K562 (cell line): ENCODE measurements around the gene TAS1R3. TPM values are rescaled to one million over a fixed set of nuclear protein-coding genes. Genes with fewer than 3 reads are reported as not detected.

Experiments
- ATAC-seq: fragments of 200-7000 bp; cut with Tn5 transposase; 3 replicates; pipeline ENCODE4 v1.9.1; 2020; ENCODE audit warnings: moderate library complexity
- BruUV-seq: library from RNA; stranded (reverse); fragments of 400-500 nt; replicated peaks from 2 replicates; lab custom pipeline; 2021; lab: Mats Ljungman, UMichigan
- CTCF ChIA-PET: fragments of 300-600 bp; formaldehyde crosslinking; extraction: SDS; loops from one replicate; lab custom pipeline; 2021; ENCODE audit warnings: low intra/inter-chr PET ratio; lab: Yijun Ruan, JAX
- POLR2A ChIA-PET: fragments of 300-600, 350-650 bp; sonication (Branson Sonifier 250); formaldehyde crosslinking; extraction: SDS; loops from one replicate; lab custom pipeline; 2021; ENCODE audit warnings: antibody characterized with exemption, inconsistent platforms; lab: Yijun Ruan, JAX
- DNase-seq, 4 experiments: peaks; one replicate each; pipeline versions ENCODE4 v3.0.0 to v3.0.0-alpha.2; 2011 to 2018; ENCODE audit warnings: low spot score in 3 of 4, mixed read lengths in 3 of 4; ENCODE audit errors: extremely low read depth in 1 of 4
- FAIRE-seq: peaks from 2 replicates; lab custom pipeline; 2011; peaks lifted over from hg19 to GRCh38; lab: Jason Lieb, UNC
- H2AFZ ChIP-seq: 2 replicates; pipeline ENCODE4 v1.6.0; 2011; ENCODE audit warnings: low read depth, low read length, control low read depth, inconsistent platforms
- H3K27ac ChIP-seq: fragments of 200-600 bp; 3 replicates; pipeline ENCODE4 v1.8.0; 2011; ENCODE audit warnings: low read depth, mild to moderate bottlenecking, control low read depth, inconsistent platforms, low read length, moderate library complexity, mixed read lengths; ENCODE audit errors: extremely low read depth
- H3K27me3 ChIP-seq, 2 experiments: fragments of 300-600 bp in 1 of 2; 2 replicates in 1 of 2; 3 replicates in 1 of 2; pipeline versions ENCODE4 v1.6.0 to v1.8.0; 2011; ENCODE audit warnings: inconsistent platforms in 2 of 2, low read length in 2 of 2, mild to moderate bottlenecking in 1 of 2, mixed read lengths in 1 of 2, moderate library complexity in 1 of 2; ENCODE audit not compliant: control insufficient read depth in 2 of 2, insufficient read depth in 2 of 2
- H3K36me3 ChIP-seq: fragments of 300-600 bp; 3 replicates; pipeline ENCODE4 v1.8.0; 2011; ENCODE audit warnings: mild to moderate bottlenecking, low read length, inconsistent platforms; ENCODE audit not compliant: control insufficient read depth, insufficient read depth
- H3K4me1 ChIP-seq, 2 experiments: fragments of 200-600 bp in 1 of 2; replicated peaks in 1 of 2; 2 replicates in 1 of 2; 3 replicates in 1 of 2; pipeline versions ENCODE4 v1.5.1 to v1.8.0; 2011; ENCODE audit warnings: inconsistent platforms in 2 of 2, low read length in 2 of 2, mild to moderate bottlenecking in 1 of 2, mixed read lengths in 1 of 2, moderate library complexity in 1 of 2; ENCODE audit not compliant: control insufficient read depth in 2 of 2, insufficient read depth in 2 of 2
- H3K4me2 ChIP-seq: 2 replicates; pipeline ENCODE4 v1.6.1; 2011; ENCODE audit warnings: low read length, control low read depth, inconsistent platforms, mixed read lengths; ENCODE audit not compliant: insufficient read depth
- H3K4me3 ChIP-seq: fragments of 200-600 bp; sonication (generic), shearing (Covaris generic); 2 replicates; pipeline ENCODE4 v1.5.1; 2016; ENCODE audit warnings: control low read depth, inconsistent platforms
- H3K79me2 ChIP-seq: fragments of 200-600 bp; 3 replicates; pipeline ENCODE4 v1.8.0; 2011; ENCODE audit warnings: low read length, inconsistent platforms; ENCODE audit not compliant: control insufficient read depth, insufficient read depth
- H3K9ac ChIP-seq, 2 experiments: 2 replicates each; pipeline versions ENCODE4 v1.6.0 to v1.6.1; 2011; ENCODE audit warnings: low read depth in 2 of 2, low read length in 2 of 2, control low read depth in 1 of 2, inconsistent platforms in 1 of 2, mild to moderate bottlenecking in 1 of 2, mixed read lengths in 1 of 2; ENCODE audit not compliant: insufficient read depth in 1 of 2
- H3K9me1 ChIP-seq: one replicate; pipeline ENCODE4 v1.6.0; 2011; ENCODE audit warnings: inconsistent platforms, mild to moderate bottlenecking, low read length, moderate library complexity; ENCODE audit not compliant: control insufficient read depth, insufficient read depth
- H3K9me3 ChIP-seq: replicated peaks from 2 replicates; pipeline ENCODE4 v1.5.1; 2011; ENCODE audit warnings: low read depth, low read length, inconsistent platforms; ENCODE audit not compliant: control insufficient read depth, insufficient read depth
- H4K20me1 ChIP-seq: replicated peaks from 2 replicates; pipeline ENCODE4 v1.6.1; 2011; ENCODE audit warnings: low read length, inconsistent platforms, mixed read lengths; ENCODE audit not compliant: control insufficient read depth, insufficient read depth
- ADNP ChIP-seq: fragments of 200-800 bp; sonication (Bioruptor generic); IDR thresholded peaks from 2 replicates; pipeline ENCODE4 v1.6.1; 2016; ENCODE audit warnings: missing genetic modification characterization, missing compliant biosample characterization
- ASH1L ChIP-seq: fragments of 450-650 bp; IDR thresholded peaks from 2 replicates; pipeline ENCODE4 v1.6.1; 2018; ENCODE audit warnings: borderline replicate concordance, mild to moderate bottlenecking, low read depth; ENCODE audit not compliant: partially characterized antibody
- CBX5 ChIP-seq: IDR thresholded peaks from 2 replicates; pipeline ENCODE4 v1.6.1; 2014; ENCODE audit warnings: low read depth, borderline replicate concordance
- DACH1 ChIP-seq: fragments of 450-650 bp; IDR thresholded peaks from 2 replicates; pipeline ENCODE4 v1.6.1; 2018; ENCODE audit not compliant: partially characterized antibody
- EP400 ChIP-seq: fragments of 450-650 bp; IDR thresholded peaks from 2 replicates; pipeline ENCODE4 v1.6.1; 2017; ENCODE audit warnings: antibody characterized with exemption, mild to moderate bottlenecking, moderate library complexity
- HMGN3 ChIP-seq: IDR thresholded peaks from 2 replicates; pipeline ENCODE4 v1.6.1; 2011; ENCODE audit warnings: borderline replicate concordance, low read depth, mild to moderate bottlenecking, mixed read lengths, low read length; ENCODE audit not compliant: insufficient read length; ENCODE audit errors: extremely low read depth
- KDM4B ChIP-seq, 2 experiments: fragments of 450-650 bp in 1 of 2; sonication (generic) in 1 of 2; IDR thresholded peaks; 2 replicates each; pipeline ENCODE4 v1.6.1; 2016 to 2017; ENCODE audit warnings: borderline replicate concordance in 2 of 2, antibody characterized with exemption in 1 of 2, low read depth in 1 of 2, mild to moderate bottlenecking in 1 of 2
- KHSRP ChIP-seq: fragments of 450-650 bp; IDR thresholded peaks from 2 replicates; pipeline ENCODE4 v1.6.1; 2017
- MXI1 ChIP-seq: IDR thresholded peaks from 2 replicates; pipeline ENCODE4 v1.6.1; 2011; ENCODE audit warnings: low read depth, mild to moderate bottlenecking, improper control_type of control experiment, low read length
- NELFE ChIP-seq: IDR thresholded peaks from 2 replicates; pipeline ENCODE4 v1.6.1; 2011; ENCODE audit warnings: mild to moderate bottlenecking; ENCODE audit not compliant: insufficient read depth, insufficient read length
- POLR2AphosphoS5 ChIP-seq: IDR thresholded peaks from 2 replicates; pipeline ENCODE4 v1.6.1; 2011; ENCODE audit warnings: mild to moderate bottlenecking, low read depth, low read length, moderate library complexity; ENCODE audit not compliant: control insufficient read depth, insufficient read depth
- SETDB1 ChIP-seq: IDR thresholded peaks from one replicate; pipeline ENCODE4 v1.6.1; 2012; ENCODE audit warnings: low read length, control low read depth, inconsistent platforms
- TCFL5 ChIP-seq: fragments of 250-450 bp; sonication (Bioruptor Pico); conservative IDR thresholded peaks from 2 replicates; pipeline ENCODE4 v1.6.1; 2021; ENCODE audit warnings: mild to moderate bottlenecking, moderate library complexity, matching md5 sums
- XRCC5 ChIP-seq: fragments of 200-400 bp; formaldehyde crosslinking; IDR thresholded peaks from 2 replicates; pipeline ENCODE4 v1.6.1; 2017; ENCODE audit warnings: low read depth, mild to moderate bottlenecking, low read length
- ZBTB33 ChIP-seq: sonication (generic); formaldehyde crosslinking; IDR thresholded peaks from 2 replicates; pipeline ENCODE4 v1.8.1; 2023; ENCODE audit warnings: mild to moderate bottlenecking, missing genetic modification reagents
- ZBTB7A ChIP-seq: IDR thresholded peaks from 2 replicates; pipeline ENCODE4 v1.6.1; 2011; ENCODE audit warnings: low read depth, mild to moderate bottlenecking, low read length, moderate library complexity, borderline replicate concordance; ENCODE audit not compliant: control insufficient read depth
- ZKSCAN1 ChIP-seq: fragments of 150-350 bp; IDR thresholded peaks from 2 replicates; pipeline ENCODE4 v1.6.1; 2016; ENCODE audit warnings: low read depth, low read length
- ZNF140 ChIP-seq: fragments of 250-450 bp; sonication (Bioruptor Pico); IDR thresholded peaks from 2 replicates; pipeline ENCODE4 v1.8.0; 2021; ENCODE audit warnings: moderate library complexity, mild to moderate bottlenecking, inconsistent platforms
- ZNF589 ChIP-seq: fragments of 200-800 bp; sonication (Bioruptor generic); IDR thresholded peaks from 2 replicates; pipeline ENCODE4 v1.6.1; 2016; ENCODE audit warnings: low read depth, missing genetic modification characterization, missing compliant biosample characterization
- WGBS: fragments of 100-300 bp; shearing (Covaris generic); methylation state at CpG from one replicate; pipeline ENCODE4 v1.1.6; 2016; ENCODE audit warnings: low coverage, mixed read lengths; ENCODE audit not compliant: insufficient coverage; ENCODE audit errors: missing lambda C conversion rate; 5-methylcytosine and 5-hydroxymethylcytosine counted together
- in situ Hi-C: fragments of 300-500 bp; cut with MboI; formaldehyde crosslinking; loops from 4 replicates; pipeline ENCODE4 v1.15.0; 2018; ENCODE audit warnings: inconsistent platforms, mixed read lengths
- intact Hi-C: fragments of 100-400 bp; cut with micrococcal nuclease; formaldehyde crosslinking; loops from 2 replicates; pipeline ENCODE4 v1.14.2; 2022
- polyA plus RNA-seq, 8 experiments: library from polyadenylated mRNA; depleted of rRNA in 4 of 8; stranded (reverse) in 5 of 8; unstranded in 3 of 8; fragments of >200 nt; fragmentation: Nextera tagmentation in 2 of 8; fragmentation: Illumina TruSeq in 1 of 8; extraction: Ambion mirVana in 2 of 8; extraction: Trizol in 1 of 8; gene quantifications; 2 replicates each; pipeline versions ENCODE4 v1.2.1 to v1.2.3, GENCODE V29; 2011 to 2014; ENCODE audit warnings: inconsistent platforms in 1 of 8, missing spikeins in 1 of 8
- total RNA-seq, 7 experiments: library from RNA; depleted of rRNA in 6 of 7; stranded (reverse); fragments of >200 nt in 6 of 7; fragmentation: Illumina TruSeq in 2 of 7; extraction: Trizol in 2 of 7; gene quantifications; 2 replicates each; pipeline versions ENCODE4 v1.2.1 to v1.2.3, GENCODE V29; 2011 to 2021; ENCODE audit warnings: low replicate concordance in 1 of 7
- TF ChIP-seq, protein P1 (sequence below), 2 experiments: fragments of 250-450 bp in 1 of 2; fragments of 450-650 bp in 1 of 2; sonication (Bioruptor Pico) in 1 of 2; IDR thresholded peaks; 2 replicates each; pipeline versions ENCODE4 v1.6.1 to v1.8.0; 2016 to 2021; ENCODE audit warnings: mild to moderate bottlenecking in 2 of 2, moderate library complexity in 2 of 2, missing compliant biosample characterization in 1 of 2, missing genetic modification characterization in 1 of 2

Gene TAS1R3
- total and polyA plus RNA-seq, 9 of the 15 experiments (the other 6 are each of a cell fraction or from before 2014, with no cell fraction given): 0.07 to 0.13 TPM; not detected in 7

GRCh38 chr1:1299686-1300351, 31.3 kb upstream of the TAS1R3 start:
- FAIRE-seq: peak; percentile 81
- TF ChIP-seq TCFL5 (CRISPR knock-in tag): no peak
- TF ChIP-seq XRCC5: peak; percentile 45
- TF ChIP-seq ZBTB33 (CRISPR knock-in tag): peak; percentile 43; the same call in 1 of the 2 replicates
- no peak for TF ChIP-seq ZBTB7A
- TF ChIP-seq KHSRP: no peak
- TF ChIP-seq MXI1: no peak
- no peak for TF ChIP-seq CBX5
- TF ChIP-seq, protein P1, sequence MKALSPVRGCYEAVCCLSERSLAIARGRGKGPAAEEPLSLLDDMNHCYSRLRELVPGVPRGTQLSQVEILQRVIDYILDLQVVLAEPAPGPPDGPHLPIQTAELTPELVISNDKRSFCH (CRISPR knock-in tag; IDR thresholded peaks at IDR 0.05): no peak
- TF ChIP-seq, protein P1 (tag; IDR thresholded peaks at IDR 0.05): no peak
- peak in 1 of 2 experiments; percentile 39; a peak in 1 of 4 replicates for TF ChIP-seq KDM4B (IDR thresholded peaks at IDR 0.05; ENCODE audit: borderline replicate concordance in 2 of 2, low read depth in 1 of 2)
- TF ChIP-seq SETDB1: no peak
- TF ChIP-seq ZNF140 (CRISPR knock-in tag): no peak
- no peak for TF ChIP-seq ASH1L
- TF ChIP-seq ADNP (tag): no peak
- no peak for TF ChIP-seq EP400
- TF ChIP-seq DACH1: no peak
- TF ChIP-seq HMGN3: peak; percentile 46
- no peak for TF ChIP-seq POLR2AphosphoS5
- TF ChIP-seq ZNF589: no peak
- no peak for TF ChIP-seq NELFE
- TF ChIP-seq ZKSCAN1: no peak

More at GRCh38 chr1:1299686-1300351, 31.3 kb upstream of the TAS1R3 start:
- H3K36me3 ChIP-seq: peaks cover 15% of the 10 kb centered on the region; the same call in 1 of the 3 replicates
- no peak overlapping the region for H3K4me2 ChIP-seq
- no peak overlapping the region; a peak in 1 of 4 replicates for H3K9ac ChIP-seq
- intact Hi-C loops (loop anchor here (10.0 kb wide), 2 partner anchors 315 to 925 kb away; partner anchors contain the start of genes PERM1 and SKI), in situ Hi-C loops (no loop called here)
- H3K4me3 ChIP-seq: no peak overlapping the region
- CTCF ChIA-PET: interaction anchor here (0.5 kb wide), 1 partner anchor 556 kb away, joined by 3 read pairs; no protein-coding TSS in a partner anchor
- H3K4me1 ChIP-seq: peaks cover 9 to 76% of the 10 kb centered on the region in 2 experiments
- DNase-seq: peak in 2 of 4 experiments; percentile 50 to 59
- no peaks in the 10 kb centered on the region for H3K27me3 ChIP-seq
- no peaks in the 10 kb centered on the region for H3K9me3 ChIP-seq
- BruUV-seq: no TSS peak
- POLR2A ChIA-PET: interaction anchor here (0.6 kb wide), 1 partner anchor 722 kb away, joined by 4 read pairs; no protein-coding TSS in a partner anchor
- H3K27ac ChIP-seq: no peak overlapping the region
- H4K20me1 ChIP-seq: peaks cover 19% of the 10 kb centered on the region; the same call in 1 of the 2 replicates
- 70% methylated on average over 21 of the region's 22 CpGs for WGBS
- peak; percentile 81 for ATAC-seq
- peaks cover 21% of the 10 kb centered on the region for H3K9me1 ChIP-seq
- H2AFZ ChIP-seq: no peak overlapping the region
- peaks cover 8% of the 10 kb centered on the region for H3K79me2 ChIP-seq
